Endothelial cell (in vitro differentiated cells): ENCODE results near the gene AZIN2. TPM values are rescaled to one million over a fixed set of nuclear protein-coding genes. Genes with fewer than 3 reads are reported as not detected.

Experiments used
- DNase-seq: peaks from one replicate; pipeline ENCODE4 v3.0.0; 2021; ENCODE audit warnings: low spot score
- H3K27ac Mint-ChIP-seq: one replicate; pipeline ENCODE4 v1.8.0; 2021; ENCODE audit warnings: mixed read lengths, inconsistent platforms; ENCODE audit not compliant: unreplicated experiment
- H3K27me3 Mint-ChIP-seq: one replicate; pipeline ENCODE4 v1.8.0; 2021; ENCODE audit warnings: mild to moderate bottlenecking, moderate library complexity, mixed read lengths, inconsistent platforms; ENCODE audit not compliant: unreplicated experiment
- H3K36me3 Mint-ChIP-seq: one replicate; pipeline ENCODE4 v1.8.0; 2021; ENCODE audit warnings: mild to moderate bottlenecking, low read depth, mixed read lengths, inconsistent platforms; ENCODE audit not compliant: unreplicated experiment
- H3K4me1 Mint-ChIP-seq: one replicate; pipeline ENCODE4 v1.8.0; 2021; ENCODE audit warnings: mild to moderate bottlenecking, mixed read lengths, inconsistent platforms; ENCODE audit not compliant: unreplicated experiment
- H3K4me3 Mint-ChIP-seq: one replicate; pipeline ENCODE4 v1.8.0; 2021; ENCODE audit warnings: mild to moderate bottlenecking, mixed read lengths, inconsistent platforms; ENCODE audit not compliant: unreplicated experiment
- H3K9me3 Mint-ChIP-seq: one replicate; pipeline ENCODE4 v1.8.0; 2021; ENCODE audit warnings: mixed read lengths, inconsistent platforms; ENCODE audit not compliant: unreplicated experiment
- CTCF ChIP-seq: fragments of 200-600 bp; sonication (generic); IDR thresholded peaks from one replicate; pipeline ENCODE4 v1.5.0; 2021; ENCODE audit warnings: antibody characterized with exemption; ENCODE audit not compliant: unreplicated experiment
- total RNA-seq: library from RNA; stranded (reverse); fragmentation: NEBNext Ultra II Directional; extraction: Animal tissue kit (Norgen Biotek cat#: 25700); gene quantifications from one replicate; pipeline ENCODE4 v1.2.1, GENCODE V29; 2021; ENCODE audit not compliant: unreplicated experiment

AZIN2 gene
- total RNA-seq, 1 donor from 2014 or later, result 1.4 TPM

GRCh38 chr1:33146003-33146402 lies 65.0 kb downstream of the AZIN2 start:
- no peak for TF ChIP-seq CTCF
- no peak for DNase-seq
- Mint-ChIP-seq H3K4me3 (no peak overlapping the region), H3K9me3 (no peaks in the 10 kb centered on the region), H3K4me1 (peaks cover 5% of the 10 kb centered on the region), H3K27me3 (peaks cover 14% of the 10 kb centered on the region), H3K27ac (no peak overlapping the region), H3K36me3 (peaks cover 5% of the 10 kb centered on the region)

GRCh38 chr1:33147275-33147996 lies 66.5 kb downstream of the AZIN2 start:
- Mint-ChIP-seq H3K9me3 (no peaks in the 10 kb centered on the region), H3K27me3 (peaks cover 9% of the 10 kb centered on the region), H3K36me3 (peaks cover 5% of the 10 kb centered on the region), H3K4me1 (peaks cover under 1% of the 10 kb centered on the region), H3K27ac (no peak overlapping the region), H3K4me3 (no peak overlapping the region)
- no peak for TF ChIP-seq CTCF
- no peak for DNase-seq

GRCh38 chr1:33147997-33148314 lies 67.0 kb downstream of the AZIN2 start:
- Mint-ChIP-seq H3K4me3 (no peak overlapping the region), H3K9me3 (no peaks in the 10 kb centered on the region), H3K27me3 (peaks cover 12% of the 10 kb centered on the region), H3K27ac (no peak overlapping the region), H3K4me1 (peaks cover 4% of the 10 kb centered on the region), H3K36me3 (peaks cover 5% of the 10 kb centered on the region)
- peak; percentile 27 for TF ChIP-seq CTCF
- DNase-seq, result no peak

- Mint-ChIP-seq H3K4me1 (peaks cover 8% of the 10 kb centered on the region), H3K27me3 (peaks cover 12% of the 10 kb centered on the region), H3K4me3 (no peak overlapping the region), H3K36me3 (peaks cover 5% of the 10 kb centered on the region), H3K9me3 (no peaks in the 10 kb centered on the region), H3K27ac (no peak overlapping the region)
- TF ChIP-seq CTCF, result no peak
- DNase-seq, result no peak
Measured at GRCh38 chr1:33148615-33149014, 67.7 kb downstream of the AZIN2 start.

- Mint-ChIP-seq H3K36me3 (peaks cover 10% of the 10 kb centered on the region), H3K4me1 (peaks cover 12% of the 10 kb centered on the region), H3K27ac (no peak overlapping the region), H3K9me3 (no peaks in the 10 kb centered on the region), H3K27me3 (peaks cover 12% of the 10 kb centered on the region), H3K4me3 (no peak overlapping the region)
- no peak for DNase-seq
- TF ChIP-seq CTCF, result no peak
Measured at GRCh38 chr1:33149453-33150190, 68.7 kb downstream of the AZIN2 start.
